Thyroid gland (tissue), 4 donors: ENCODE measurements around the gene ACOX3.

Experiments used
- POLR2A ChIP-seq, 2 donors: fragments of 450-650 bp; IDR thresholded peaks; one replicate each; pipeline ENCODE4 v1.6.1; 2017; ENCODE audit warnings: antibody characterized with exemption in 2 of 2, mild to moderate bottlenecking in 2 of 2, moderate library complexity in 1 of 2
- TF ChIP-seq, protein P1 (sequence below), 6 experiments: fragments of 200-600 bp in 3 of 6; fragments of 450-650 bp in 3 of 6; sonication (generic) in 3 of 6; IDR thresholded peaks; one replicate each; pipeline ENCODE4 v1.5.1; 2016 to 2019; ENCODE audit warnings: antibody characterized with exemption in 6 of 6, mild to moderate bottlenecking in 2 of 6, inconsistent platforms in 1 of 6, moderate library complexity in 1 of 6

DNA sequence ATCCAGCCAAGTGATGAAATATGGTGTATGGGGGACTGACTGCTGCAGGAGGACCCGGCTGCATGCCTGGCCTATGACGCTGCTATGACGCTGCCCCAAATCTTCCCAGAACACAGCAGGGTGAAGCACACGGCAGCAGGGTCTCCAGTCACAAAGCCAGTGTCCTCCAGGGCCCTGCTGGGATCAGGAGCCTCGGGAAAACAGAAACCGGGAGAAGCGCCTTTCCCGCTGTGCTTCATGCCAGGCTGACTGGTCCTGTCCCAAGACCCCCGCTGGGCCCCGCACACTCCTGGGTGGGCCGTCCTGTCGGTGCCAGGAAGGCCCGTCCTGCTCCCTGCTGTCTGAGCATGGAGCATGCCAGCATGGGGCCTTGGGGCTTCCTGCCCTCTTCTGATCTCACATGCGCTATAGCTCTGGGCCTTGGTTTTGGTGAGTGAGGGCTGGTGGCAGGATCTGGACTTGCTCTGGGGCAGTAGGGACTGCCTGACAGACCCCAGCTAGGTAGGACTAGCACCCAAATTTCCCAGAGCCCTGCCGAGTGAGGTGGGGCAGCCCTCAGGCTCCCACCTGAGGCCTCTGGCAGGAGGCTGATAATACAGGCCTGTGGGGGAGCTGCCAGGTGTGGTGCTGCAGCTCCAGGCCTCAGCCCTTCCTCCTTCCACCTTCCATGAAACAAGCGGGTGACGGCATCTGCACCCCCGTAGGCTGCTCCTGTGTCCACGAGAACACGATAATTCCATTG is 64.0 kb downstream of the ACOX3 start:
- TF ChIP-seq POLR2A (IDR thresholded peaks at IDR 0.05): no peak
- TF ChIP-seq, protein P1, sequence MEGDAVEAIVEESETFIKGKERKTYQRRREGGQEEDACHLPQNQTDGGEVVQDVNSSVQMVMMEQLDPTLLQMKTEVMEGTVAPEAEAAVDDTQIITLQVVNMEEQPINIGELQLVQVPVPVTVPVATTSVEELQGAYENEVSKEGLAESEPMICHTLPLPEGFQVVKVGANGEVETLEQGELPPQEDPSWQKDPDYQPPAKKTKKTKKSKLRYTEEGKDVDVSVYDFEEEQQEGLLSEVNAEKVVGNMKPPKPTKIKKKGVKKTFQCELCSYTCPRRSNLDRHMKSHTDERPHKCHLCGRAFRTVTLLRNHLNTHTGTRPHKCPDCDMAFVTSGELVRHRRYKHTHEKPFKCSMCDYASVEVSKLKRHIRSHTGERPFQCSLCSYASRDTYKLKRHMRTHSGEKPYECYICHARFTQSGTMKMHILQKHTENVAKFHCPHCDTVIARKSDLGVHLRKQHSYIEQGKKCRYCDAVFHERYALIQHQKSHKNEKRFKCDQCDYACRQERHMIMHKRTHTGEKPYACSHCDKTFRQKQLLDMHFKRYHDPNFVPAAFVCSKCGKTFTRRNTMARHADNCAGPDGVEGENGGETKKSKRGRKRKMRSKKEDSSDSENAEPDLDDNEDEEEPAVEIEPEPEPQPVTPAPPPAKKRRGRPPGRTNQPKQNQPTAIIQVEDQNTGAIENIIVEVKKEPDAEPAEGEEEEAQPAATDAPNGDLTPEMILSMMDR (IDR thresholded peaks at IDR 0.05): no peak
